HG03066 (cell line): ENCODE data around the gene WDR86.
A peak's percentile ranks its signal among the peaks of the same experiment; 100 is the strongest.

Experiments used
- ATAC-seq: cut with Tn5 transposase; IDR thresholded peaks from one replicate; pipeline ENCODE4 v1.9.1; 2021; ENCODE audit warnings: low read depth; ENCODE audit not compliant: unreplicated experiment

The WDR86 gene

GRCh38 chr7:151440799-151441445 is 31.1 kb upstream of the WDR86 start:
- ATAC-seq: no peak

- ATAC-seq: no peak
These were observed 30.3 kb upstream of the WDR86 start, which contains the start of gene CRYGN for GRCh38 chr7:151439855-151440798. Gene CRYGN (minus strand): TSS chr7:151440141. CDS start chr7:151439917, 224 bp downstream.

- no peak for ATAC-seq
These were observed 29.2 kb upstream of the WDR86 start for GRCh38 chr7:151438864-151439601.

- ATAC-seq: no peak
These were observed 28.2 kb upstream of the WDR86 start for GRCh38 chr7:151437866-151438516.

GRCh38 chr7:151437159-151437553 is 27.3 kb upstream of the WDR86 start:
- ATAC-seq: no peak

- no peak for ATAC-seq
These were observed 26.8 kb upstream of the WDR86 start for GRCh38 chr7:151436446-151437158.

- ATAC-seq: no peak
These were observed 26.1 kb upstream of the WDR86 start for GRCh38 chr7:151435971-151436370.

GRCh38 chr7:151435103-151435916 is 25.5 kb upstream of the WDR86 start:
- no peak for ATAC-seq

- ATAC-seq: no peak
These were observed 24.7 kb upstream of the WDR86 start for GRCh38 chr7:151434549-151434948.

- ATAC-seq: no peak
These were observed 24.0 kb upstream of the WDR86 start for GRCh38 chr7:151433721-151434400.

GRCh38 chr7:151432658-151433521 is 23.1 kb upstream of the WDR86 start:
- peak; percentile 49 for ATAC-seq

GRCh38 chr7:151431768-151432311 is 22.0 kb upstream of the WDR86 start:
- no peak for ATAC-seq

GRCh38 chr7:151431281-151431767 is 21.5 kb upstream of the WDR86 start:
- ATAC-seq: no peak

- ATAC-seq: no peak
These were observed 20.8 kb upstream of the WDR86 start for GRCh38 chr7:151430391-151431205.

GRCh38 chr7:151429560-151430331 is 19.9 kb upstream of the WDR86 start:
- ATAC-seq: no peak

- ATAC-seq: no peak
These were observed 19.4 kb upstream of the WDR86 start for GRCh38 chr7:151429237-151429559.
